Non-pigmented ciliary epithelial cell (primary cell): Measurements from ENCODE around the gene COL19A1.

Experiments used
- DNase-seq: peaks from one replicate; pipeline ENCODE4 v3.0.0-alpha.2; 2010; ENCODE audit warnings: low read depth

COL19A1 gene

GRCh38 chr6:70172252-70172651 is 305.9 kb downstream of the COL19A1 start:
- DNase-seq: no peak

- no peak for DNase-seq
Observed at GRCh38 chr6:70175770-70176169, 309.4 kb downstream of the COL19A1 start.

- no peak for DNase-seq
Observed at GRCh38 chr6:70176842-70177550, 310.6 kb downstream of the COL19A1 start.

- DNase-seq: no peak
Observed at GRCh38 chr6:70180183-70180900, 314.0 kb downstream of the COL19A1 start.

GRCh38 chr6:70180901-70181599 is 314.7 kb downstream of the COL19A1 start:
- no peak for DNase-seq

- no peak for DNase-seq
Observed at GRCh38 chr6:70183538-70183937, 317.2 kb downstream of the COL19A1 start.

- DNase-seq: no peak
Observed at GRCh38 chr6:70184723-70185122, 318.4 kb downstream of the COL19A1 start.

GRCh38 chr6:70186461-70186860 is 320.1 kb downstream of the COL19A1 start:
- no peak for DNase-seq

GRCh38 chr6:70188202-70188601 is 321.8 kb downstream of the COL19A1 start:
- DNase-seq: no peak

GRCh38 chr6:70194421-70194820 is 328.1 kb downstream of the COL19A1 start:
- DNase-seq: no peak

GRCh38 chr6:70196531-70196930 is 330.2 kb downstream of the COL19A1 start:
- no peak for DNase-seq

- DNase-seq: no peak
Observed at GRCh38 chr6:70198785-70199184, 332.4 kb downstream of the COL19A1 start.

GRCh38 chr6:70208235-70208790 is 342.0 kb downstream of the COL19A1 start:
- no peak for DNase-seq

- DNase-seq: no peak
Observed at GRCh38 chr6:70210462-70210861, 344.1 kb downstream of the COL19A1 start.

- no peak for DNase-seq
Observed at GRCh38 chr6:70215460-70216108, 349.2 kb downstream of the COL19A1 start.

- no peak for DNase-seq
Observed at GRCh38 chr6:70216767-70217166, 350.4 kb downstream of the COL19A1 start.

GRCh38 chr6:70219943-70220613 is 353.7 kb downstream of the COL19A1 start:
- DNase-seq: no peak

GRCh38 chr6:70221025-70221714 is 354.8 kb downstream of the COL19A1 start:
- DNase-seq: no peak

GRCh38 chr6:70221715-70222438 is 355.5 kb downstream of the COL19A1 start:
- no peak for DNase-seq

- no peak for DNase-seq
Observed at GRCh38 chr6:70222439-70222749, 356.0 kb downstream of the COL19A1 start.

- no peak for DNase-seq
Observed at GRCh38 chr6:70225055-70225454, 358.7 kb downstream of the COL19A1 start.
